GM21390 (cell line): ENCODE data around the gene DPP10.
"Not testable (repeated sequence)": the region's sequence is repeated elsewhere in the genome, so short reads cannot be mapped to it uniquely, and the experiment has no call there.

Source experiments
- ATAC-seq: cut with Tn5 transposase; IDR thresholded peaks from one replicate; pipeline ENCODE4 v1.9.1; 2021; ENCODE audit not compliant: unreplicated experiment

The DPP10 gene

GRCh38 chr2:114507744-114508143, 65.3 kb downstream of the DPP10 start:
- no peak for ATAC-seq

DNA sequence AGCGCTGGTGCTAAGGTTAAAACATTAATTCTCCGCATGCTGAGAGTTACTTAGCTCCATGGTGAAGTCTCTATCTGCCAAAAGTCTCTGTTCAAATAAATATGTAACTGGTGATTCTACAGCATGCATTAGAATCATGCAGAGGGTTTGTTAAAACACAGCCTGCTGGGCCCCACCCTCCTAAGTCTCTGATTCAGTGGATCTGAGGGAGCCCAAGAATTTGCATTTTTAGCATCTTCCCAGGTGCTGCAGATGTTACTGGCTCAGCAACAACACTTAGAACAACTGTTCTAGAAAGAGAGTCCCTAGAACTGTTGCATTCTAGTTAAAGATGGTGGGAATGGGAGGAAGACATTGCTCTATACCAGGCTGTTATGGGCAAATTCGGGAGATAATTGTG, 73.4 kb downstream of the DPP10 start:
- no peak for ATAC-seq

GRCh38 chr2:114517580-114517979, 75.1 kb downstream of the DPP10 start:
- no peak for ATAC-seq

GRCh38 chr2:114518738-114519137, 76.3 kb downstream of the DPP10 start:
- ATAC-seq: no peak

- not testable (repeated sequence) for ATAC-seq
These were observed 80.2 kb downstream of the DPP10 start for GRCh38 chr2:114522612-114523011.

DNA sequence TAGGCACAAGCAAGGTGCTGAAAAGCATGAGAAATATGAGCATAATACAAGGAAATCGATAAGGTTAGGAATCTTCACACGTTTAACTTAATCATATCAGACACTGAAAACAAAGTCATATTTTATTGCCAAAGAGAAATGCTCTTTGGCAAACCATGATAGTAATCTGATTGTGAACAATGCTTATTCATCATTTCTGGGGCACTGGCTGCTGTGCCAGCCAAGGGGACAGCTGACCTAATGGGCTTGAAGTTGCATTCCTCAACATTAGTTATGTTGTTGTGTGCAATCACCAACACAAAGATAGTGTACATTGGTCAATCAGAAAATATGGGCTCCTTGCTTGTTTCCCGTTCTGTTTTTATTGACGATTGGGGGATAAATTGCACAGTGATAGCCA, 83.5 kb downstream of the DPP10 start:
- no peak for ATAC-seq

GRCh38 chr2:114526841-114527240, 84.4 kb downstream of the DPP10 start:
- no peak for ATAC-seq

DNA sequence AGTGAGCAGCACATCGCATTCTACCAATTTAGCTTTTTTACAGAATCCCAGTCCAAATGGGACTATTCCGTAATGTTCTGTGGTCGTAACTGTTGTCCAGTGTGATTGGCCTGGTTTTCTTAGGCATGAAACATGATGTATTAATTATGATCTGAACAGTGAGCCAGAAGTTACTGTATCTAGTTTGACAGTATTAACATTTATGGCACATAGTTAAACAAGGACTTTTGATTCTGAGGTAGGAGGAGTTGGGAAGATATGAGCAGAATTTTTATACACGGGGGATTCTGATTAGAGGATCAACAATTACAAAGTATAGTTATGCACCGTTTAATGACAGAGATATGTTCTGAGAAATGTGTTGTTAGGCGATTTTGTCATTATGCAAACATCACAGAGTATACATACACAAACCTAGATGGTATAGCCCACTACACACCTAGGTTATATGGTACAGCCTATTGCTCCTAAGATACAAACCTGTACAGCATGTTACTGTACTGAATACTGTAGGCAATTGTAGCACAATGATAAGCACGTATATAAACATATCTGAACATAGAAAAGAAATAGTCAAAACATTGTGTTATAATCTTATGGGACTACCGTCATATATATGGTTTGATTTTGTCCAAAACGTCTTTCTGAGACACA, 85.0 kb downstream of the DPP10 start:
- ATAC-seq: no peak

GRCh38 chr2:114534116-114535084, 92.0 kb downstream of the DPP10 start:
- ATAC-seq: no peak

GRCh38 chr2:114537777-114538176, 95.3 kb downstream of the DPP10 start:
- no peak for ATAC-seq

GRCh38 chr2:114542695-114543094, 100.3 kb downstream of the DPP10 start:
- no peak for ATAC-seq

DNA sequence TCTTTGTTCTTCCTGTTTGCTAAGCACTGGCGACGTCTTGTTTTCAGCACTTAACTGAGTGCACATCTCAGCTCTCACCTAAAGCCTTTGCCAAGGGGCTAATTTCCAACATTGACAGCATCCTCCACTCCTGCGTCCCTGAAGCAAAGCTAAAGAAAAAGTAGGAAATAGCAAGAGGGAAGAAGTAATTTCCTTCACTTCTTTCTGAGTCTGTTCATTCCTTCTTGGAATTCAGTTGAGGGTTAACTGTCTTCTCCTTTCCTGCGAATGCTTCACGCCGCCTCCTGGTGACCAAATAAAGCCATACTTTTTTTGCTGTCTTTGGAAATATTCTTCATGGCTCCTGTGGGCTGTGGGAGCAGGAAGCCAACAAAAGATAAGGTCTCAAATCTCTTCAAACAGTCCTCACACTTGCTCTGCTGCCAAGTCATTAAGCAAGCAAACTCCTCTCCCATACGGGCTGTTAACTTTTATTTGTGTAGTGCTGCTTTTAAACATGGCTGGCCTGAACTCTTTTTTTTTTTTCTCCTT, 100.9 kb downstream of the DPP10 start:
- ATAC-seq: no peak

DNA sequence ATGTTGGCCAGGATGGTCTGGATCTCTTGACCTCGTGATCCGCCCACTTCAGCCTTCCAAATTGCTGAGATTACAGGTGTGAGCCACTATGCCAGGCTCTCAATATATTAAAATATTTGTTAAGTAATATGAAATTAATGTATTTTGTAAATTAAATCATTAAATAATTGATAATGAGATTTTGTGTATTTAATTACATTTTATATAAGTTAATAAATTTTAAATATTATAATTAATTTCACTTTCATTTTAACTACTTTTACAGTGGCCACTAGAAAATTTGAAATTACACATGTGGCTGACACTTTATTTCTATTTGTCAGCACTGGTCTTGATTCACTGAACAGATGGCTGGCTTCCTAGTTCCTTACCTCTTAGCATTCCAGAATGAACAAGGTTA, 102.6 kb downstream of the DPP10 start:
- ATAC-seq: no peak

DNA sequence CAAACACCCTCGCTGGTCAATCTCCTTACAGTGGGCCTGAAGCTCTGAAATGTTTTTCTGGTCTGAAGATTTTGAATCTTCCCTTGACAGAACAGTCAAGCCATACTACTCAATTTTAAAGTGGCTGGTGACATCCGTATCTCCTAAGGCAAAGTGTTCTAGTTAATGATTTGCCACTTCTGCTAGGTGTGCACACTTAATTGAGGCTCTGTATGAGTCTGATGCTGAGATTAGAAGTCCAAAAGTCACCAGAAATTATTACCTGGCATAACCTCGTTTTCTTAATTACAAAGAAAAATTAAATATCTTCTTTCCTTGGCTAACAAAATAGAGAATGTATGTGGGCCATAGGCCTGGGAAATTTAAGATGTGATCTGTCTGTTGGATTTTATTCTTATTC, 104.1 kb downstream of the DPP10 start:
- ATAC-seq: no peak

DNA sequence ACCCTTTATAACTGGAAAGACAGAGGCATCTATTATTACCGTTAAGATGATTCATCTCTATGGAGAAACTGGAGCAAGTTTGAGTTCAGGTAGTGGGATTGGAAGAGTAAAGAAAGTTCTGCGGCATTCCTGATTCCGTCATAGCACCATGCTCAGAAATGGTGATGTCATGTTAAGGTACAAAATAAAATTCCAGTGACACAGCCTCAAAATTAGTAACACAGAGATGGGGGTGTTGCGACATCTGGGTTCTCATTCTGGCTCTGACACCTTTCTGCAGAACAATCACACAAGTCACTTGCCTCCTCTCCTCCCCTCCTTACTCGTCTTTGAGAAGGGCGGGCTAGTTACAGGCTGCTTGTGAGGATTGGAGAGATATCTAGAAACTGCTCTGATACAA, 105.7 kb downstream of the DPP10 start:
- no peak for ATAC-seq

GRCh38 chr2:114550364-114550763, 107.9 kb downstream of the DPP10 start:
- ATAC-seq: no peak

DNA sequence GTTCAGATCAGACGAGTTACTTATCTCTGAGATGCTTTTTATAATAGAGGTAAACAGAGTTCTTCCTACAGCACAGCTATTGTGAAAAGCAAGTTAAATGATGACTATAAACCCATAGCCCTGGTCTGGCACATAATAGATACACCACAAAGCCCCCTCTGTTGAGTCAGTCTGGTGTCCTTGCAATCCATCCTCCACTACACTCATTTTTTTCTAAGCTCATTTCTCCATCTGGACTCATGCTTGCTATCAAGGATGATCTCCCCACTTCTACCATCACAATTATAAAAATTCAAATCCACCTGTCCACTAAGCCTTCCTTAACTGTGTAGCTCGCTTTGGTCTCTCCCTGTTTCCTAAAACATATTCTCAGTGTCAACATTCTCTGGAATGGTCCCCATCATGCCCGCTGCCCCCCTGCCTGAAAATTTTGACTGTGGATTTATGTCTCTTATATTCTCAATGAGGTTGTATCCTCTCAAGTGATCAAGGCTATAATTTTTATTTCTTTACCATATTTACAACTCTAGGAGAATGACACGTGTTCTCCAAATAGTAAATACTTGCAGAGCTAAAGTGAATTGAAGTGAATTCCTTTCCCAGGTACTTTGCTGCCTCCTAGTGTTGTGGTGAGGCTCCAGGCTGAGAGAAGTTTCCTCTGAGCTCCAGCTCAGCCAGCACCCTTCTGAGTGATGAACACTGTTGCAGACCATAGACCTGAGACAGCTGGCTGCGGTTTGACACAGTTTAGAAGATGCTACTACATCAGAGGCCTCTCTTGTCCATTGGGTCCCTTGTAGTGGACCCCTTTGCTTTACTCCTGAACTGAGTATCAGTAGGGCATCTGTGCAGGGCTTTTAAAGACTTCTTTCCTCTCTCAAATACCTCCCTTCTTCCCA, 108.7 kb downstream of the DPP10 start:
- no peak for ATAC-seq

GRCh38 chr2:114553027-114553426, 110.6 kb downstream of the DPP10 start:
- no peak for ATAC-seq

- ATAC-seq: no peak
These were observed 126.7 kb downstream of the DPP10 start for GRCh38 chr2:114569166-114569565.

- ATAC-seq: no peak
These were observed 135.2 kb downstream of the DPP10 start for GRCh38 chr2:114577657-114578056.

GRCh38 chr2:114579542-114579941, 137.1 kb downstream of the DPP10 start:
- no peak for ATAC-seq
